NT2/D1 (cell line): Measurements from ENCODE around the gene JTB.
A peak's percentile ranks its signal among the peaks of the same experiment; 100 is the strongest.
"Not testable (repeated sequence)": the region's sequence is repeated elsewhere in the genome, so short reads cannot be mapped to it uniquely, and the experiment has no call there.

ENCODE experiments used
- DNase-seq: peaks from one replicate; pipeline ENCODE4 v3.0.0-alpha.2; 2011; ENCODE audit warnings: low read depth, low spot score
- H3K27me3 ChIP-seq: 2 replicates; pipeline ENCODE4 v1.6.0; 2011; ENCODE audit warnings: mild to moderate bottlenecking; ENCODE audit not compliant: insufficient read length, insufficient read depth
- H3K36me3 ChIP-seq: 2 replicates; pipeline ENCODE4 v1.6.1; 2011; ENCODE audit warnings: mild to moderate bottlenecking, low read length, mixed read lengths; ENCODE audit not compliant: insufficient read depth, insufficient read length
- H3K4me1 ChIP-seq: 2 replicates; pipeline ENCODE4 v1.5.1; 2011; ENCODE audit not compliant: insufficient read depth, insufficient read length
- H3K4me3 ChIP-seq: 2 replicates; pipeline ENCODE4 v1.5.1; 2011; ENCODE audit warnings: low read depth; ENCODE audit not compliant: insufficient read length
- H3K9ac ChIP-seq: 2 replicates; pipeline ENCODE4 v1.6.0; 2011; ENCODE audit warnings: low read depth; ENCODE audit not compliant: insufficient read length
- H3K9me3 ChIP-seq: 2 replicates; pipeline ENCODE4 v1.5.1; 2011; ENCODE audit warnings: mild to moderate bottlenecking, low read length; ENCODE audit not compliant: insufficient read depth
- SUZ12 ChIP-seq: IDR thresholded peaks from 2 replicates; pipeline ENCODE4 v1.6.1; 2011; ENCODE audit not compliant: insufficient read length, insufficient read depth; ENCODE audit errors: extremely low read depth
- YY1 ChIP-seq: IDR thresholded peaks from 2 replicates; pipeline ENCODE4 v1.6.1; 2011; ENCODE audit not compliant: insufficient read length, insufficient read depth
- ZNF274 ChIP-seq: IDR thresholded peaks from 2 replicates; pipeline ENCODE4 v1.6.1; 2011; ENCODE audit warnings: mild to moderate bottlenecking, low read depth, low read length

Gene JTB

GRCh38 chr1:154000420-154000819 is 22.9 kb upstream of the JTB start:
- TF ChIP-seq ZNF274 (no peak), SUZ12 (no peak), YY1 (no peak)
- Histone ChIP-seq H3K9me3 (no peaks in the 10 kb centered on the region), H3K4me3 (no peak overlapping the region), H3K36me3 (peaks cover 10% of the 10 kb centered on the region), H3K4me1 (peaks cover 3% of the 10 kb centered on the region), H3K27me3 (no peaks in the 10 kb centered on the region), H3K9ac (no peak overlapping the region)
- DNase-seq: no peak

- not testable (repeated sequence) for H3K9me3 ChIP-seq, H3K4me1 ChIP-seq, H3K9ac ChIP-seq, H3K27me3 ChIP-seq, H3K4me3 ChIP-seq, DNase-seq
- H3K36me3 ChIP-seq: peaks cover 41% of the 10 kb centered on the region
These were observed 19.4 kb upstream of the JTB start for GRCh38 chr1:153996882-153997281.

GRCh38 chr1:153995640-153996039 is 18.2 kb upstream of the JTB start:
- H3K27me3 ChIP-seq: no peaks in the 10 kb centered on the region
- no peaks in the 10 kb centered on the region for H3K9me3 ChIP-seq
- H3K4me1 ChIP-seq: no peaks in the 10 kb centered on the region
- no peak overlapping the region for H3K9ac ChIP-seq
- TF ChIP-seq ZNF274 (no peak), SUZ12 (no peak), YY1 (no peak)
- no peak overlapping the region for H3K4me3 ChIP-seq
- peaks cover 51% of the 10 kb centered on the region for H3K36me3 ChIP-seq
- DNase-seq: no peak

GRCh38 chr1:153995202-153995601 is 17.7 kb upstream of the JTB start:
- H3K9me3 ChIP-seq: no peaks in the 10 kb centered on the region
- no peaks in the 10 kb centered on the region for H3K27me3 ChIP-seq
- no peak overlapping the region for H3K9ac ChIP-seq
- H3K4me1 ChIP-seq: no peaks in the 10 kb centered on the region
- no peak for DNase-seq
- H3K36me3 ChIP-seq: peaks cover 51% of the 10 kb centered on the region
- no peak overlapping the region for H3K4me3 ChIP-seq
- no peak for TF ChIP-seq SUZ12
- TF ChIP-seq ZNF274: no peak
- TF ChIP-seq YY1: no peak

- peak overlapping the region; percentile 99 for H3K9ac ChIP-seq
- H3K9me3 ChIP-seq: no peaks in the 10 kb centered on the region
- no peak for DNase-seq
- H3K4me3 ChIP-seq: peak overlapping the region; percentile 91
- H3K27me3 ChIP-seq: no peaks in the 10 kb centered on the region
- H3K36me3 ChIP-seq: peaks cover 51% of the 10 kb centered on the region
- H3K4me1 ChIP-seq: no peaks in the 10 kb centered on the region
- TF ChIP-seq SUZ12: no peak
- no peak for TF ChIP-seq YY1
- TF ChIP-seq ZNF274: no peak
These were observed 14.3 kb upstream of the JTB start for GRCh38 chr1:153991806-153992205.

- TF ChIP-seq SUZ12: no peak
- Histone ChIP-seq H3K27me3 (no peaks in the 10 kb centered on the region), H3K4me3 (peak overlapping the region; percentile 91), H3K9me3 (no peaks in the 10 kb centered on the region), H3K4me1 (no peaks in the 10 kb centered on the region), H3K36me3 (peaks cover 51% of the 10 kb centered on the region), H3K9ac (peak overlapping the region; percentile 99)
- no peak for DNase-seq
These were observed 13.7 kb upstream of the JTB start for GRCh38 chr1:153991151-153991630.

DNA sequence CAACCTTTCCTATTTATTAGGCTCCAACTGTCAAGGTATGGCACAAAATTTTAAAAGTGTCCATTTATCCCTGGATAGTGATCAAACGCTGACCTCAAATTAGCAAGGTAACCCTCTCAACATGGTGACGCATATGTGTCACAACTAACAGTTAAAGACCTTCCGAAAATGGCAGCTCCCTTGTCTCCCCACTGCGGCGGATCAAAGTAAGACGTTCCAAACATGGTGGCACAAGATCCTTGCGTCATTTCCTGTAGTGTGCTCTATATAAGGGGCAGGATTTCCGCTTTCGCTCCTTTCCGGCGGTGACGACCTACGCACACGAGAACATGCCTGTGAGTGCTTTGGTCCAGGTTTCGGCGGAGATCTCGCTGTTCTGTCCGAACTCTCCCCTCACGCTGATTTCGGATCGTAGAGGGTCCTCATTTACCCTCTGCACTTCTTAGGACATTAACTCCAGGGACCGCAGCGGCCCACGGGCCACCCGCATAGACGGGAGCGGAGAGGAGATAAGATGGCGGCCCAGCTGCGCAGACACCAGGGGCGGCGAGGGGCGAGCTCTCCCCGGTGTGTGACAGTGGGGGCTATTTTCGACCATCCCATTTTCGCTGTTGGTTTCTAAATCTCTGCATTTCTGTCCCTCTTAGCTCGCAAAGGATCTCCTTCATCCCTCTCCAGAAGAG is 13.1 kb upstream of the JTB start, which contains the start of gene RPS27:
Gene RPS27 (plus strand): TSS at position 295 of the 683 bp plus-strand sequence. CDS start 35 bp downstream, at position 330.
- no peaks in the 10 kb centered on the region for H3K9me3 ChIP-seq
- peak; percentile 98 for DNase-seq
- H3K4me1 ChIP-seq: no peaks in the 10 kb centered on the region

More for the DNA sequence above, 13.1 kb upstream of the JTB start, which contains the start of gene RPS27:
- Histone ChIP-seq H3K36me3 (peaks cover 48% of the 10 kb centered on the region), H3K27me3 (no peaks in the 10 kb centered on the region), H3K9ac (peak within 1 kb of the TSS; percentile 99), H3K4me3 (peak within 1 kb of the TSS; percentile 91)
- TF ChIP-seq YY1 (peak; percentile 99), ZNF274 (no peak)
